DMS114 treated with DMSO at 0.1 percent for 48 hours (cell line): Measurements from ENCODE around the gene DGKI.

Source experiments
- DNase-seq: peaks from one replicate; lab custom pipeline; 2025; ENCODE audit not compliant: unreplicated experiment; lab: John Stamatoyannopoulos, UW

The DGKI gene

DNA sequence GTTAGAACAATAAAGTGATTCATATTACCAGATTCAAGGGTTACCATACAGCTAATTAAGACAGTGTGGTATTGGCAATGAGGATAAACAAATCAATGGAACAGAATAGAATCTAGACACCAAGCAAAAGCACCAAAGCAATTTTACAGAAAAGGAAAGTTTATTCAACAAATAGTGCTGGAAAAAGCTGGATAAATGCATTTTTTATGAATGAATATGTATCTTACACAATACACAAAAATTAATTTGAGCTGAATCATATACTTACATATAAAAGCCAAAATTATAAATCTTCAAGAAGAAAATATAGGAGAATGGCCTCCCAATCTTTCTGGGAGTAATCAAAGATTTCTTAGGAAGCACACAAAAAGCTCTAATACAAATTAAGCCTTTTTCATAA lies 282.8 kb downstream of the DGKI start:
- no peak for DNase-seq

- no peak for DNase-seq
Observed at GRCh38 chr7:137547485-137547884, 299.3 kb downstream of the DGKI start.

DNA sequence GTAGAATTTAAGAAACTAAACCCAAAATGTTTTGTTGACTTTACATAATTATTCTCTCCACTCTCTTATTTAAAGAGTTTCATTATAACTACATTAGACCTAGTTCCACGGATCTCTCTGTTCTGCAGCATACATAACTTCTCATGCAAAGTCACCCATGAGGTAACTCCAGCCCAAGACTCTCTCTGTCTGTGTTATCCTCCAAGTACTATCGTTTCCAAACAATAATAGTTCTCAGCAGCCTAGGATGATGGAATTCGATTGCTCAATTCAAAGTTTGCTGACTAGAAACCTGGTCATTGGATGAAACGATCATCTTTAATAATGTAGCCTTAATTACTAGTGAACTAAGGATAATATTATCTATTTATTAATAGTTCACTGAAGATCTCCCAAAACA lies 300.1 kb downstream of the DGKI start:
- no peak for DNase-seq

DNA sequence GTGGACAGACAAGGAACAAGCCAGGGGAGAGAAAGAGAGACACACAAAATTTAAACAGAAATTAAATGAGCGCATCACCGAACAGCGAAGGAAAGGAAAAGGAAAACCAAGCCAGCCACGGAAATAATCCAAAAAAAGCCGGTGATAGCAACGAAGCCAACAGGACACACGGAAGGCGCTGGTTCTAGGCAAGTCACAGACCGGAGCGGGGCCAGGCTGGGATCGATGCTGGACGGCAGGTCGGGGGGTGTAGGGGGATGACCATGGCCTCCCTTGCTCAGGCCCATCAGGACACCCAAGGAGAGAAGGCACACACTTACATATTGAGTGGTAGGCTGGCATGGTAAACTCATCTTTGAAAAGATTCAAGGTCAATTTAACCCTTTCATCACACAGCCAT lies 300.8 kb downstream of the DGKI start:
- DNase-seq: no peak

DNA sequence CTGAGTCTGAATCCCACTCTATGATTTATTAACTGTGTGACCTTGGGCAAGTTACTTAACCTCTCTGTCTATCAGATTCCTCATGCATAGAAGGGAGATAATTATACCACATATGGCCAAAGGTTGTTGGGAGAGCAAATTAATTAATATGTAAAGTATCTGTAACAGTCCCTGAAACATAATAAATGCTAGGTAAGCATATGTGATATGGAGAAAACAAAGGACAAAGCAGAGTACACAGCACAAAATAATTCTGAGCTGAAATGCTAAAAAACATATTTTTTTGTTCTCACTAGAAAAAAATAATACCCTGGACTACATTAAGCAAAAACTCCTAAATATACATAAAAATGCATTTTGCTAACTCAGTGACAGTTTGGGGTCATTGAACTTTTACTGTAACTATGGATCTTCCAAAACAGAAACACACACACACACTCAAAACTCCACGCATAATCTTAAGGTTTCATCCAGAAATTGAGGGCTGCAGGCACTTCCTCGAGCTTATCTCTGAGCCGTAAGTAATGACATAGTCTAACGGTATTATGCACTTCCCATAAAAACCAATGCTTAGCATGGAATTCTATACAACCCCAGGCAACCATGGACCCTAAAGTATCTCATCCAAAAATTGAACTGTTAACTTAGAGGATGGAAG lies 301.6 kb downstream of the DGKI start:
- DNase-seq: no peak

DNA sequence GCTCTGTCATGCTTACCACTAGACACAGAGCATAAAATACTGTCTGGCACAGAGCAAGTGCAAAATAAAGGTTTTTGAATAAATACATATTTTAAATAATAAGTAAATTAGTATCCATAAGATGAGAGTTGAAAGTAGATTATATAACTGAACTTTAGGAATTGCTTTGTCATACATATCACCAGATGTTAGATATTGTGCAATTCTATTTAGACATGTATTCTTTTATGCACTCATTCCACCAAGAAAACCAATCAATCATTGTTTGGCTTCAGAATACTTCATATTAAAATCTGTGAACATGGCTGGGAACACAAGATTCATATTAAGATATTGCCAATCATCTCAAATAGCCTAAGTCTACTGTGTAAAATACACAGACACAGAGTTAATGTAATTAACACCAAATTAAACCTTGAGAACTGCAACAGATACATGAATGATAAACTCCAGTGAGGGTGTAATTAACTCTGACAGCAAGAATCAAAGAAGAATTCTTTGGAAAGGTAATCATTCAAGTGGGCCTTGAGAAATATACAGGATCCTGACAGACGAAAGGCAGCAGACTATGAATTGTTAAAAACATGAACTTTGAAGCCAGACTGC lies 302.2 kb downstream of the DGKI start:
- DNase-seq: no peak

DNA sequence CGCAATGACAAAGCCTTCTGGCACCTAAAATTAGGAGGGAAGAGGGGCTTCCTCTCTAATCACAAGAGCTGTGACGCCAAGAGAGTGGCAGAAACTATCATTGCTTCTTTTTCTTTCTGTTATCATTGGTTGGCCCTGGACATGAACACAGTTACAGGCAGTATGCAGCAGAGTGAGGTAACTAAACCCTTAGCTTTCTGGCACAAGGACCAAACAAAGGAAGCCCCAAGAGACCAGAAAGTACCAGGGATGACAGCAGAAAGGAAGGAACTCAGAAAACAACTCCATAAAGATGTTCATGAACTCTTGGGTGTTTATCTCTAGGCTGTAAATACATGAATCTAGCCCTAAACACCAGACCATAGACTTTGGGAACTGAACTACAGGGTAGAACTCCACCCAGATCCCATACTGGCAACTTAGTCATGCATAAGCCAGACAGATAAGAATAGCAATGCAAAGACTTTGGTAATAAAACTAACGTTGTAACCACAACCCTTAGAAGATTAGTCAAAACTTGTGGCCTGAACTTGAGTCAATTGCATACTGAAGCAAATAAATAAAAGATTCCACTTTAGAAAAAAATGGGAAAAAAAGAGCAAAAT lies 307.6 kb downstream of the DGKI start:
- DNase-seq: no peak

DNA sequence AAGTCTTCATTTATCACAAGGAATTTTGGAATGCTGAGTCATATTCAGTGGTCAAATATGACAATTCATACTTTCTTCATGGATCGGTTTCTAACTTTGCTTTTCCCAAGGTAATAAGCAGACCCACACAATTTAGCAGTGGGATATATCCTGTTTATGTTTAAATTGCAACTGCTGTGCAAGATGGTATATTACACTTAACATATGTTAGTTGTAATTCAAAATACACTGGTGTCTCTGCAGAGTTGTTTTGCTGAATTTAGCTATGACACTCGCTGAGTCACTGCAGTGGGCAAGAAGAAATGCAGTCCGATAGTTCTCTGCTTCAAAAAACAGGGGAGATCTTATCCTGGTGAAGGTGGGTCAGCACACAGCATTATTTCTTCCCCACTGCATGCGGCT lies 308.4 kb downstream of the DGKI start:
- no peak for DNase-seq

DNA sequence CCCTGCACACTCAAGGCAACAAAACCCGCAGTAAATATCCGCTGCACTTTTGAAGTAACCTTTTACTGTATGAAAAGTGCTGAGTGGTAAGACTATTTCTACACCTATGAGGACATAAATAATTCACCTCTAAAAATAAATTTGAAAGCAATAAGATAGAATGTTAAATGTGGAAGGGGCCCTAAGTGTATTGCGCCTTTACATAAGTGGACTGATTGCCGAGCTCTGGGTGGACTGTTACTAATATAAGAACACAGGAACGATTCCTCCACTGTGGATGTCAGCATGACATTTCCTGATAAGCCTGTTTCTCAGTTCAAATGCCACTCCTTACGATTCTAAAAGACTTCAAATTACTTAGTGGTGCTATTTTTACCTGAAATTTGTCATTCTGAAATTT lies 311.2 kb downstream of the DGKI start:
- DNase-seq: no peak

GRCh38 chr7:137531671-137532070 lies 315.1 kb downstream of the DGKI start:
- DNase-seq: no peak

- DNase-seq: no peak
Observed at GRCh38 chr7:137527634-137528033, 319.1 kb downstream of the DGKI start.

DNA sequence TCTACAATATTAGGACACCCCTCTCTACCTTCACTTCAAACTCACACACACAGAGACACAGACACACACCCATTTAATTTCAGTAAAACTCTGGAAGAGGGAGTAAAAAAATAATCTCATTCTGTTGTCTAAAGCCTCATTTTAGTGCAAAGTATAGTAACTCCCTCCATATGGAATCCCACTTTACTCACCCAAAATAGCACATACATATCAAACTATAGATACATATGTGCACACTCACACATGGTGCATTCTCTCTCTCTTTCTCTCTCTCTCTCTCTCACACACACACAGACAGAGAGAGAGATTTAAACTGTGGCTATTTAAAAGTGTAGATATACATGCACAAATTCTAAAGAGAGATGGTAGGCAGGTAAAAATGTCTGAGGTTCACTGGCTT lies 323.6 kb downstream of the DGKI start:
- no peak for DNase-seq

DNA sequence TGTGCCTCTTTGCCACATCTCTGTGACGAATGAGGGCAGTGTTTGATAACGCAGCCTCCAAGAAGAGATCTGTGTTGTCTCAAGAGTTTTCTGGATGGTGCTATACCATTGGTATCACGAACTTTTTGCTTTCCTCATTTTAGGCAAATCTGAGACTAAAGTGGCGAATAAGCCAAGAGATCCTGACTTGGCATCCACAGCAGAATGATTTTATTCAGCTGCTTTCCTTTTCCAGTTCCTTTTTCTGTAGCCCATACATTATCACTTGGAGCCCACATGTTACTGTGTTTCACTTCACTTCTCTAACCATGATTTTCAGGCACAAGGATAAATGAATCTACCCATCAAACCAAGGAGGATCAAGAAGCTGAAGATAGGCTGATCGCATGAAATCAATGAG lies 325.3 kb downstream of the DGKI start:
- DNase-seq: no peak

DNA sequence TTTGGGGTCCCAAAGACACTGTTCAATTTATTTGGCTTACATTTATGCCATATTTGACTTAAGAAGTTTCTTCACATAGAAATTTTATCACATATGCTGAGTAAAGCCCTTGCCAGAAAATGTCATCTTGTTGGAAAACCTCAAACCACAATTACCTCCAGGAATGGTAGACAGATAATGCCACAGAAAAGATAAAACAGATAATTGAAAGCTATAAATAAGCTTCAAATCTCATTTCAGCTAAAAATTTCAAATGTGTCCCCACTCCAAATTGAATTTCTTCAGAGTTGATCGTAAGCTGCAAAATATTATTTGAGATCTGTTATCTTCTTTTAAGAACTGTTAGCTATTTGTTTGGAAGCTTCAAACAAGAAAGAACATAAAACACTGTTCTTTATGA lies 326.8 kb downstream of the DGKI start:
- DNase-seq: no peak

DNA sequence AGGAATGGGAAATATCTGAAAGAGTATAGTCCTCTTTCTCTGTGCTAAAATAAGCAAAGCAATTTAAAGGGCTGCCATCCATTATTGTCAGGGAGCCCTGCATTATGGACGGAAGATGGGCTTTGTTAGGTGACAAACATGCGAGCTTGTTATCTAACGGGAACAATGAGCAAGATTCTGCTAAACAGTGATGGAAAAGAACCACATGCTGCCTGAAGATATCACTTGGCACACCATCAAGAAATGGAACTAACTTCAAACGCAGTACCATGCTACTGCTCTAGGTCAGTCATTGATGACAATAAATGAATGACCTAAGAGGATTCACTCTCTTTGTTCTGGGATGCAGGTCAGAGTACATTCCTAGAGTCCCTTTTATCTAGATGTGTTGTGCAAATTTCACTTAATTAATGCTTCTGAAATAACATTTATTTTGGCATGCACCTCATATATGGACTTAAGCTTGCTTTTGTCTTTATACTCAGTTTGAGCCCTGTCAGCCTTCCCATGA lies 327.5 kb downstream of the DGKI start:
- no peak for DNase-seq

- no peak for DNase-seq
Observed at GRCh38 chr7:137513091-137513490, 333.7 kb downstream of the DGKI start.

GRCh38 chr7:137507096-137507495 lies 339.7 kb downstream of the DGKI start:
- DNase-seq: no peak

- DNase-seq: no peak
Observed at GRCh38 chr7:137506031-137506430, 340.7 kb downstream of the DGKI start.

- no peak for DNase-seq
Observed at GRCh38 chr7:137501562-137501961, 345.2 kb downstream of the DGKI start.

GRCh38 chr7:137492889-137493288 lies 353.9 kb downstream of the DGKI start:
- no peak for DNase-seq

GRCh38 chr7:137489880-137490279 lies 356.9 kb downstream of the DGKI start:
- no peak for DNase-seq

DNA sequence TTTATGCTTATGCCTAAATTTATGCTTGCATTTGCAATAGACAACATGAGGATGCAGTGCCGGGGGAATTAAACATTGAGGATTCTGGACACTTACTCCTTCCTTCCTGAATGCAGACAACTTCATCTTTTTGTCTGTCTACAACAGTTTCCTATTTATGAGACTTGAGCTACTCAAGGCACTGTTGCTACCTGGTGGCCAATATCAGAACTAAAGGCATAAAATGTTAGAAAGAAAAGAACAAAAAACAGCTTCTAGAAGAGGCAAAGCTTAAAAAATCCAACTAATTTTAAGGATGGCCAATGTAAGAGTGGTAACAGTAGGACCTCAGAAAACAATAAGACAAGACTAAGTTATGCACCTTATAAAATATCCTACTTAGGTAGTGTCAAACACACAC lies 358.7 kb downstream of the DGKI start:
- no peak for DNase-seq

DNA sequence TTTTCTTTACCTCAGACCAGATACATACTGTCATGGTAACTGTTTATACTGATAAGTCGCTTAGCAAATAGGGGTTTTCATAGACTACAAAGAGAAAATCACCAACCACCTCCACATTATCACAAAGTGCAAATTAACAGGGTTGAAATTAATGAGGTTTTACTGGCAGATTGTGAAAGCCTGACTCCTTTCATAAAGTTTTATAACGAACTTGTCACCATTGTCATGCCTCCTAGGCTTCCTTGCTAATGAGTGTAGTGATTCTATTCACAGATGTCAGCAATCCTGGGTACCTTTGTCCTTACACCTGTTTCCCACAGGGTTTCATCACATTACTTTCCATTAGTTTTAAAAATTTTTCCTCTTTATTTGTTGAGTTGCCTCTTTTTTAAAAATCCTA lies 361.0 kb downstream of the DGKI start:
- no peak for DNase-seq
